Measurements from ENCODE around the gene HOXD12. TPM values are rescaled to one million over a fixed set of nuclear protein-coding genes. Genes with fewer than 3 reads are reported as not detected.

Gene HOXD12
- polyA plus RNA-seq, 1 of the 3 experiments (the other 2 are of a cell fraction) = not detected

GRCh38 chr2:176092270-176093144 is 7.1 kb upstream of the HOXD12 start, which contains the start of gene HOXD13 (continued):
- TF ChIP-seq SMC3 (IDR thresholded peaks at IDR 0.05; ENCODE audit: low read depth, low read length) (no peak), TAF1 (IDR thresholded peaks at IDR 0.05; ENCODE audit: borderline replicate concordance, low read depth, low read length) (no peak), NRF1 (IDR thresholded peaks at IDR 0.05; ENCODE audit: low read depth, low read length) (no peak)

- DNase-seq = peak; percentile 73
Observed at GRCh38 chr2:176093145-176093897, 6.3 kb upstream of the HOXD12 start.

More at GRCh38 chr2:176093145-176093897, 6.3 kb upstream of the HOXD12 start:
- H3K9ac ChIP-seq = no peak overlapping the region
- H3K27ac ChIP-seq (ENCODE audit: low read depth in 2 of 2, low read length in 1 of 2) = no peak overlapping the region
- no peaks in the 10 kb centered on the region for H4K20me1 ChIP-seq (ENCODE audit: insufficient read depth)
- H3K4me1 ChIP-seq (ENCODE audit: control insufficient read depth in 1 of 2, insufficient read depth in 2 of 2, low read depth in 1 of 2, low read length in 1 of 2) = peaks cover 0 to 21% of the 10 kb centered on the region in 2 experiments; a peak in 2 of 4 replicates
- TF ChIP-seq JUND (IDR thresholded peaks at IDR 0.05) = no peak
- no peak for TF ChIP-seq FOXM1 (IDR thresholded peaks at IDR 0.05; ENCODE audit: low read depth)
- TF ChIP-seq CTCF (IDR thresholded peaks at IDR 0.05) = peak; percentile 22
- no peak for TF ChIP-seq TCF12 (IDR thresholded peaks at IDR 0.05)
- no peak for TF ChIP-seq ELF1 (IDR thresholded peaks at IDR 0.05)
- TF ChIP-seq EZH2phosphoT487 (IDR thresholded peaks at IDR 0.05; ENCODE audit: borderline replicate concordance, low read depth) = peak; percentile 93; the same call in 1 of the 2 replicates
- TF ChIP-seq MAX (IDR thresholded peaks at IDR 0.05; ENCODE audit: low read depth) = 0 out of 2 replicates have a peak, but pooled peaks have one; percentile 27
- H3K79me2 ChIP-seq (ENCODE audit: insufficient read depth) = no peaks in the 10 kb centered on the region
- H3K4me3 ChIP-seq (ENCODE audit: low read depth in 2 of 2, low read length in 1 of 2) = peak overlapping the region in 1 of 2 experiments; percentile 38; a peak in 3 of 4 replicates
- no peaks in the 10 kb centered on the region for H3K36me3 ChIP-seq (replicated peaks in 1 of 2; ENCODE audit: control insufficient read depth in 1 of 2, insufficient read depth in 2 of 2, low read length in 1 of 2)
- H3K9me3 ChIP-seq = no peaks in the 10 kb centered on the region
- no peak overlapping the region for H2AFZ ChIP-seq (ENCODE audit: low read depth)
- POLR2A ChIA-PET = no interaction called here
- no peaks in the 10 kb centered on the region for H3F3A ChIP-seq (replicated peaks; ENCODE audit: insufficient read depth)
- 9% methylated on average over 21 of the region's 53 CpGs for WGBS (ENCODE audit: low lambda C conversion rate)
- CTCF ChIA-PET = interaction anchor here (1.2 to 13.5 kb wide), 9 partner anchors 10 to 889 kb away, joined by 4 to 264 read pairs (median 4); partner anchors contain the start of genes EVX2, HOXD10, HOXD11 and HOXD9
- H3K9me2 ChIP-seq = no peaks in the 10 kb centered on the region
- peaks cover 94% of the 10 kb centered on the region for H3K27me3 ChIP-seq (ENCODE audit: insufficient read depth)
- peak overlapping the region; percentile 65; the same call in 1 of the 2 replicates for H3K4me2 ChIP-seq

Data from SK-N-SH (cell line).